ENCODE results near the gene ATG2B. TPM values are rescaled to one million over a fixed set of nuclear protein-coding genes. Genes with fewer than 3 reads are reported as not detected.

ATG2B gene
- polyA plus RNA-seq, 3 donors from 2014 or later = 1.6 to 3.2 (median 2.9) TPM

- peaks cover 2 to 12% (median 8%) of the 10 kb centered on the region in 3 donors for H3K27me3 Mint-ChIP-seq (ENCODE audit: low read depth in 3 of 3)
- no peaks in the 10 kb centered on the region for H3K9me3 Mint-ChIP-seq
- H3K4me3 Mint-ChIP-seq = no peak overlapping the region
- no peaks in the 10 kb centered on the region for H3K4me1 Mint-ChIP-seq
- no peak overlapping the region for H3K27ac Mint-ChIP-seq
- no peak for DNase-seq
- H3K36me3 Mint-ChIP-seq = no peaks in the 10 kb centered on the region
Observed at GRCh38 chr14:96257900-96258299, 105.2 kb downstream of the ATG2B start.

DNA sequence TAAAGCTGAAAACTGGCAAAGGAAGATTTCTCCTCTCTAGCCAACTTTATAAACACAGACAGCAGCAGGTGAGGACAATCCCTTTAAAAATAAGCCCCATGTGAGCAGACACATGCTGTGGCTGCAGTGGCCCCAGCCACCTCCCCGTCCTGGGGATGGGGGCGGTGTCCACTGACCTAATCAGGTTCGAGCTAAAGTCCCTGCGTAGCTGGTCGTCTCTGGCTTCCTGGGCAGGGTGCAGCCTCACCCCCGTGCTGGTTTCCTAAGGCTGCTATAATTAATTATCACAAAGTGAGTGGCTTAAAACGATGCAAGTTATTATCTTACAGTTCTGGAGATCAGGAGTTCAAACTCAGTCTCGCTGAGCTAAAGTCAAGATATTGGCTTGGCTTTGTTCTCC is 106.1 kb downstream of the ATG2B start:
- Mint-ChIP-seq H3K27ac (no peak overlapping the region), H3K4me1 (no peaks in the 10 kb centered on the region), H3K36me3 (no peaks in the 10 kb centered on the region), H3K9me3 (no peaks in the 10 kb centered on the region), H3K4me3 (no peak overlapping the region), H3K27me3 (ENCODE audit: low read depth in 3 of 3) (peaks cover 3 to 9% (median 8%) of the 10 kb centered on the region in 3 donors)
- DNase-seq = no peak

GRCh38 chr14:96256407-96256806 is 106.7 kb downstream of the ATG2B start:
- Mint-ChIP-seq H3K9me3 (no peaks in the 10 kb centered on the region), H3K4me3 (no peak overlapping the region), H3K27me3 (ENCODE audit: low read depth in 3 of 3) (peaks cover 5 to 13% (median 8%) of the 10 kb centered on the region in 3 donors), H3K27ac (no peak overlapping the region), H3K36me3 (no peaks in the 10 kb centered on the region), H3K4me1 (no peaks in the 10 kb centered on the region)
- no peak for DNase-seq

GRCh38 chr14:96255501-96256366 is 107.4 kb downstream of the ATG2B start, which contains the start of gene BDKRB1:
BDKRB1 (plus strand) TSS chr14:96256210; CDS start chr14:96263683, 7,473 bp downstream.
- DNase-seq = no peak
- no peaks in the 10 kb centered on the region for H3K9me3 Mint-ChIP-seq
- no peak within 1 kb of the TSS for H3K4me3 Mint-ChIP-seq
- H3K27ac Mint-ChIP-seq = no peak within 1 kb of the TSS
- H3K36me3 Mint-ChIP-seq = no peaks in the 10 kb centered on the region
- H3K4me1 Mint-ChIP-seq = no peaks in the 10 kb centered on the region
- peaks cover 5 to 16% (median 8%) of the 10 kb centered on the region in 3 donors for H3K27me3 Mint-ChIP-seq (ENCODE audit: low read depth in 3 of 3)

DNA sequence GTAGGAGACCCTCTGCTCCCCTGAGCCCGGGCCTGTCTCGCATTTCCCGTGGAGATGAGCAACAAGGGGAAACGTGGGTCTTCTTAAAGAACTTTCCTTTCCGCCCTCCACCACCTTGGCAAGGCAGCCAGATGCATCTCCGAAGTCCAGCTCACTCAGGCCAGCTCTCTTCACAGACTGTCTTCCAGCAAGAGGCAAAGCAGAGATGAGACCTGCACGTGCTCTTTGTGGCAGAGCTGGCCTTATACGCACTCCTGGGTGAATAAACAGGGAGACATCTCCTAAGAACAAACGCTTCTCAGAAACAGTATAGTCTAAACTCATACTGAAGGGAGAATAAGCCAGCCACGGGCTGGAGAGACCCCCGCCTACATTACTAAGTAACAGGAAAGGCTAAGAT is 108.5 kb downstream of the ATG2B start:
- Mint-ChIP-seq H3K4me3 (no peak overlapping the region), H3K4me1 (no peaks in the 10 kb centered on the region), H3K9me3 (no peaks in the 10 kb centered on the region), H3K36me3 (no peaks in the 10 kb centered on the region), H3K27me3 (ENCODE audit: low read depth in 3 of 3) (peaks cover 5 to 16% (median 7%) of the 10 kb centered on the region in 3 donors), H3K27ac (no peak overlapping the region)
- no peak for DNase-seq

DNA sequence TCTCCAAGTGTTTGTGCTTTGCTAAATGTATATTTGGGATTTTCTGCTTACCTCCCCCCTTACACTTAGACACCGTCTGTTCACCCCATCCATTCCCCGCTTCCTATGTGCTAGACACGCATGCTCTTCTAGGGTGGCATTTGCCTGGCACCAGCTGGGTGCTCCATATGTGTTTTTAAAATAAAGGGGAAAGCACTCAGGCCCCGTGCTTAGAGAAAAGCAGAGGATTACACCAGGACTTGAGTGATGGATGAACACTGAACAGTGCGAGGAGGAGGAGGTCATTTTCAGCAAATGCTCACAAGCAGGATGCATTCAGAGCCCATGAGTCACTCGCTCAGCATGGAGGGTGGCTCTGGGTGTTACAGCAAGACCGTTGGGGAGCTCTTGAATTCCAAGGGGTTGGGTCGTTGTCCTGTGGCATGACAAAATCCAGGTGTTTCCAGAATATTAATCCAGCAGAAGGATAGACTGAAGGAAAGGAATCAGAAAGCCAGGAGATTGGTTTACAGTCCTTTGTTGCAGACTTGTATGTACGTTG is 110.1 kb downstream of the ATG2B start:
- Mint-ChIP-seq H3K4me3 (no peak overlapping the region), H3K36me3 (no peaks in the 10 kb centered on the region), H3K27ac (no peak overlapping the region), H3K27me3 (ENCODE audit: low read depth in 3 of 3) (peaks cover 3 to 16% (median 10%) of the 10 kb centered on the region in 3 donors), H3K4me1 (no peaks in the 10 kb centered on the region), H3K9me3 (no peaks in the 10 kb centered on the region)
- no peak for DNase-seq

GRCh38 chr14:96252323-96252998 is 110.7 kb downstream of the ATG2B start:
- Mint-ChIP-seq H3K27me3 (ENCODE audit: low read depth in 3 of 3) (peaks cover 3 to 16% (median 9%) of the 10 kb centered on the region in 3 donors), H3K4me3 (no peak overlapping the region)

GRCh38 chr14:96251656-96252155 is 111.4 kb downstream of the ATG2B start:
- H3K4me1 Mint-ChIP-seq = no peaks in the 10 kb centered on the region
- peaks cover 5 to 16% (median 5%) of the 10 kb centered on the region in 3 donors for H3K27me3 Mint-ChIP-seq (ENCODE audit: low read depth in 3 of 3)
- DNase-seq = no peak
- H3K36me3 Mint-ChIP-seq = no peaks in the 10 kb centered on the region
- no peak overlapping the region for H3K27ac Mint-ChIP-seq
- H3K4me3 Mint-ChIP-seq = no peak overlapping the region
- no peaks in the 10 kb centered on the region for H3K9me3 Mint-ChIP-seq

More at GRCh38 chr14:96252323-96252998, 110.7 kb downstream of the ATG2B start:
- H3K4me1 Mint-ChIP-seq = no peaks in the 10 kb centered on the region
- H3K27ac Mint-ChIP-seq = no peak overlapping the region
- no peaks in the 10 kb centered on the region for H3K36me3 Mint-ChIP-seq
- no peaks in the 10 kb centered on the region for H3K9me3 Mint-ChIP-seq
- no peak for DNase-seq

DNA sequence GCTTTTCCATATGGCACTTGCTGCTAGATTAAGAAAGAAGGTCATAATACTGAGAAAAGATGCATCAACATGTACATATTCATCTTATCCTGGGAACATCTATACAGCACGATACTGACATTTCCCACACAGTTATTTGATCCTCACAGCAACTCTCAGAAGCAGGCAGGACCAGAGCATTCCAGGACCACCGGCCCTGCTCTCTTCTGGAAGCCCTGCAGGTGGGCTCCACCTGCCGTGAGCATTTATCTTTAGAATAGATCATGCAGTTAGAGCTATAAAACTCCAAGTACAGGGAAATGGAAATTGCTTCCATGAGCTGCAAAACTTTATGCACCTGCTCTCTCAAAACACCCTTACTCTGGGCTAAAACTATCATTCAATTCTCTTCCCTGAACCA is 112.7 kb downstream of the ATG2B start:
- no peak overlapping the region for H3K27ac Mint-ChIP-seq
- H3K4me3 Mint-ChIP-seq = no peak overlapping the region
- H3K4me1 Mint-ChIP-seq = no peaks in the 10 kb centered on the region
- DNase-seq = no peak
- no peaks in the 10 kb centered on the region for H3K9me3 Mint-ChIP-seq
- H3K27me3 Mint-ChIP-seq (ENCODE audit: low read depth in 3 of 3) = peaks cover 5 to 20% (median 7%) of the 10 kb centered on the region in 3 donors
- no peaks in the 10 kb centered on the region for H3K36me3 Mint-ChIP-seq

DNA sequence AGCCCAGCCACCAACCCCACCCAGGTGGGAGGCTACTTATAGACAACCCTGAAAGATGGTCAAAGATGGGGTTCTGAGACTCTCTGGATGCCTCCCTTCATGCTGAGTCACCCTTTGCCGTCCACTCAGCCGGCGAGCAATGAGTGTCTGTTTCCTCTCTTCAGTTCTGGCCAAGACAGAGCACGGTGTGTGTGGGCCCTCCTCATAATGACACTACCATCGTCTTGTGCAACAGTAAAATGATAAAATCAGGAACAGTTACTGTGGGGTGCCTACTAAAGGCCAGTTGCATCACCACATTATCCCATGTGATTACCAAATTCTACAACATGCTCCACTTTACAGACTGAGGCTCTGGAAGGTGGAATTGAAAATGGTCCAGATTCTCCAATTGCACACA is 114.1 kb downstream of the ATG2B start:
- H3K4me3 Mint-ChIP-seq = no peak overlapping the region
- peaks cover 5 to 17% (median 7%) of the 10 kb centered on the region in 3 donors for H3K27me3 Mint-ChIP-seq (ENCODE audit: low read depth in 3 of 3)
- no peaks in the 10 kb centered on the region for H3K4me1 Mint-ChIP-seq
- DNase-seq = no peak
- H3K9me3 Mint-ChIP-seq = no peaks in the 10 kb centered on the region
- H3K27ac Mint-ChIP-seq = no peak overlapping the region
- H3K36me3 Mint-ChIP-seq = no peaks in the 10 kb centered on the region

- no peaks in the 10 kb centered on the region for H3K36me3 Mint-ChIP-seq
- H3K27me3 Mint-ChIP-seq (ENCODE audit: low read depth in 3 of 3) = peaks cover 5 to 10% (median 7%) of the 10 kb centered on the region in 3 donors
- H3K4me1 Mint-ChIP-seq = no peaks in the 10 kb centered on the region
- H3K9me3 Mint-ChIP-seq = no peaks in the 10 kb centered on the region
- H3K4me3 Mint-ChIP-seq = no peak overlapping the region
- no peak for DNase-seq
- no peak overlapping the region for H3K27ac Mint-ChIP-seq
Observed at GRCh38 chr14:96247031-96247430, 116.1 kb downstream of the ATG2B start.

DNA sequence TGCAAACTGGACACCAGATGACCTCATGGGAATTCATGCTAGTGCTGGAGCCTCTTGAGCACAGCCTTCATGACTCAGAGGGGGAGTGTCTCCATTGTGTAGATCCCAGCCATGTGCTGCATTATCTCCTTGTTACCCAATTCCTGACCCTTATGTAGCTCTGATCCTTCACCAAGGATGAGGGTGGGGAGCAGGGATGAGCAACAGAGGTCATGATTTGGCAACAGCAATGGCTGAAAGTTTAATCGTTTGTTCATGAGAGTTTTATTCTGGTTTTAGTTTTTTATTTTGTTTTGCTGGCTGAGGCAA is 116.6 kb downstream of the ATG2B start:
- H3K27ac Mint-ChIP-seq = no peak overlapping the region
- H3K4me1 Mint-ChIP-seq = no peaks in the 10 kb centered on the region
- no peak overlapping the region for H3K4me3 Mint-ChIP-seq
- no peak for DNase-seq
- H3K27me3 Mint-ChIP-seq (ENCODE audit: low read depth in 3 of 3) = peaks cover 5 to 8% (median 6%) of the 10 kb centered on the region in 3 donors
- H3K36me3 Mint-ChIP-seq = no peaks in the 10 kb centered on the region
- no peaks in the 10 kb centered on the region for H3K9me3 Mint-ChIP-seq

DNA sequence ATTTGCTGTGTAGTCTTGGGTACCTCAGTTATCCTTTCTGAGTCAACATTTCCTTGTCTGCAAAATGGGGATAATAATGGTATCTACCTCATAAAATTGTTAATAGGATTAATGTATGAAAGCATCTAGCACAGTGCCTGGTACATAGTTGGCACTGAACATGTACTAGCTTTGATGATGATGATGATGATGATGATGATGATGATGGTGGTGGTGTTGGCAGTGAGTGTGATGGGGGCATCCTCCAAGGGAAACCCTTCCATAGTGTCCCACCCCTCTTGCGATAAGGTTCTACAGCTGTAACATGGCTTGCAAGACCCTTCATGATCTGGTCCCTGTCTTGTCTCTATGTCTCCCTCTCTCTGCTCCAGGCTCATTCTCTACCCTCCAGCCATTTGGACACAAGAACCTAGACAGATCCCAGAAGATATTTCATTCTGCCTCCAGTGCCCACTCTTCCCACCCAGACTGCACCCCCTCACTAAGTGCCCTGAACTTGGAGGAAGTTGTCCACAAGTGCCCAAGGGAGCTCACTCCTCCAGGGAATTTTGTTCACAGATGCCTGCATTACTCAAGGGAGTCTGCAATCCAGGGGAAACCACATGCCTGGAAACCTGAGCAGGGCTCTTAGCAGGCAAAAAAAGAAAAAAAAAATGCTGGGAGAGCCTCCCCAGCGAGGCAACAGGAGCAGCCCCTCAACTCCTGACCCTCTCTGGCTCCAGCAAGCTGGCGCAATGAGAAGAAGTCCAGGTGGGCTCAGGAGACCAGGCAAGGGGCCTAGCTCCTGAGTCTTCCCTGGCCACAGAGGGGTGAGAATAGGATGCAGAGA is 117.2 kb downstream of the ATG2B start:
- peaks cover 4 to 6% (median 5%) of the 10 kb centered on the region in 3 donors for H3K27me3 Mint-ChIP-seq (ENCODE audit: low read depth in 3 of 3)
- H3K36me3 Mint-ChIP-seq = no peaks in the 10 kb centered on the region
- no peaks in the 10 kb centered on the region for H3K4me1 Mint-ChIP-seq
- DNase-seq = no peak
- no peak overlapping the region for H3K27ac Mint-ChIP-seq
- H3K4me3 Mint-ChIP-seq = no peak overlapping the region
- H3K9me3 Mint-ChIP-seq = no peaks in the 10 kb centered on the region
